HEK293T (cell line): ENCODE measurements around the gene FSCN2.

Experiments used
- ARNT ChIP-seq: fragments of 450-650 bp; IDR thresholded peaks from 2 replicates; pipeline ENCODE4 v1.6.1; 2017; ENCODE audit warnings: mild to moderate bottlenecking
- BHLHE40 ChIP-seq: fragments of 450-650 bp; IDR thresholded peaks from 2 replicates; pipeline ENCODE4 v1.6.1; 2016; ENCODE audit warnings: mild to moderate bottlenecking, moderate library complexity, borderline replicate concordance
- ELF4 ChIP-seq: fragments of 450-650 bp; IDR thresholded peaks from 2 replicates; pipeline ENCODE4 v1.6.1; 2017; ENCODE audit warnings: antibody characterized with exemption
- FOXA1 ChIP-seq: fragments of 450-650 bp; IDR thresholded peaks from 2 replicates; pipeline ENCODE4 v1.6.1; 2016; ENCODE audit warnings: mild to moderate bottlenecking
- FOXK2 ChIP-seq: fragments of 450-650 bp; IDR thresholded peaks from 2 replicates; pipeline ENCODE4 v1.6.1; 2016; ENCODE audit warnings: mild to moderate bottlenecking
- FOXM1 ChIP-seq: fragments of 450-650 bp; IDR thresholded peaks from 2 replicates; pipeline ENCODE4 v1.6.1; 2017; ENCODE audit warnings: mild to moderate bottlenecking, borderline replicate concordance
- LEF1 ChIP-seq: fragments of 450-650 bp; IDR thresholded peaks from 2 replicates; pipeline ENCODE4 v1.6.1; 2017; ENCODE audit warnings: mild to moderate bottlenecking, borderline replicate concordance
- NFRKB ChIP-seq: fragments of 450-650 bp; IDR thresholded peaks from 2 replicates; pipeline ENCODE4 v1.6.1; 2016; ENCODE audit warnings: mild to moderate bottlenecking, moderate library complexity
- PKNOX1 ChIP-seq: fragments of 450-650 bp; IDR thresholded peaks from 2 replicates; pipeline ENCODE4 v1.6.1; 2016
- SP1 ChIP-seq: fragments of 450-650 bp; IDR thresholded peaks from 2 replicates; pipeline ENCODE4 v1.6.1; 2017
- SUZ12 ChIP-seq: fragments of 450-650 bp; IDR thresholded peaks from 2 replicates; pipeline ENCODE4 v1.6.1; 2016; ENCODE audit warnings: mild to moderate bottlenecking
- TARDBP ChIP-seq: fragments of 450-650 bp; IDR thresholded peaks from 2 replicates; pipeline ENCODE4 v1.6.1; 2016
- ZNF384 ChIP-seq: fragments of 450-650 bp; IDR thresholded peaks from 2 replicates; pipeline ENCODE4 v1.6.1; 2016

GRCh38 chr17:81483862-81484194 is 44.3 kb upstream of the FSCN2 start:
- TF ChIP-seq FOXM1 (no peak), FOXK2 (no peak), BHLHE40 (no peak), SP1 (no peak), TARDBP (no peak), ARNT (no peak), ELF4 (no peak), FOXA1 (no peak), SUZ12 (no peak), ZNF384 (no peak), NFRKB (no peak), PKNOX1 (no peak), LEF1 (no peak)
